OCI-LY7 (cell line): ENCODE measurements around the gene RAPGEF4.

ENCODE experiments used
- CTCF ChIP-seq: fragments of 200-600 bp; sonication (generic); conservative IDR thresholded peaks from 2 replicates; pipeline ENCODE4 v1.5.1; 2014; ENCODE audit warnings: mild to moderate bottlenecking, antibody characterized with exemption, low read length, moderate library complexity, mixed read lengths
- EZH2phosphoT487 ChIP-seq: fragments of 200-600 bp; sonication (generic); IDR thresholded peaks from 2 replicates; pipeline ENCODE4 v1.6.1; 2018; ENCODE audit warnings: low read depth, borderline replicate concordance, mild to moderate bottlenecking, mixed run types, antibody characterized with exemption, low read length, moderate library complexity, mixed read lengths

GRCh38 chr2:173043476-173043875 lies 307.8 kb downstream of the RAPGEF4 start:
- TF ChIP-seq CTCF (no peak), EZH2phosphoT487 (no peak)
